ENCODE results near the gene MMP8. TPM values are rescaled to one million over a fixed set of nuclear protein-coding genes. Genes with fewer than 3 reads are reported as not detected.

Gene MMP8
- total and polyA plus RNA-seq, 2 experiments from 2014 or later = not detected

- no peak for TF ChIP-seq ZNF462 (CRISPR knock-in tag; IDR thresholded peaks at IDR 0.05)
- no peak for TF ChIP-seq REST (IDR thresholded peaks at IDR 0.05; ENCODE audit: unreplicated experiment)
- no peak for TF ChIP-seq ETS1 (IDR thresholded peaks at IDR 0.05)
- TF ChIP-seq ZNF114 (CRISPR knock-in tag; IDR thresholded peaks at IDR 0.05) = no peak
- no peak for TF ChIP-seq EZH2phosphoT487 (IDR thresholded peaks at IDR 0.05; ENCODE audit: unreplicated experiment)
- no peak for TF ChIP-seq ZNF331 (CRISPR knock-in tag; IDR thresholded peaks at IDR 0.05; ENCODE audit: low read depth)
These were observed 9.9 kb upstream of the MMP8 start (continued) for GRCh38 chr11:102734650-102735049.
